NB4 (cell line): ENCODE results near the gene PRSS48.

Source experiments
- MYC ChIP-seq: IDR thresholded peaks from 2 replicates; pipeline ENCODE4 v1.6.1; 2011; ENCODE audit warnings: low read depth, low read length
- POLR2A ChIP-seq: IDR thresholded peaks from 2 replicates; pipeline ENCODE4 v1.6.1; 2011; ENCODE audit warnings: mild to moderate bottlenecking; ENCODE audit not compliant: insufficient read length; ENCODE audit errors: extremely low read depth
- TF ChIP-seq, protein P1 (sequence below): IDR thresholded peaks from one replicate; pipeline ENCODE4 v1.5.1; 2012; ENCODE audit warnings: low read depth, low read length
- TF ChIP-seq, protein P2 (sequence below): IDR thresholded peaks from 2 replicates; pipeline ENCODE4 v1.6.1; 2011; ENCODE audit warnings: low read depth, low read length

DNA sequence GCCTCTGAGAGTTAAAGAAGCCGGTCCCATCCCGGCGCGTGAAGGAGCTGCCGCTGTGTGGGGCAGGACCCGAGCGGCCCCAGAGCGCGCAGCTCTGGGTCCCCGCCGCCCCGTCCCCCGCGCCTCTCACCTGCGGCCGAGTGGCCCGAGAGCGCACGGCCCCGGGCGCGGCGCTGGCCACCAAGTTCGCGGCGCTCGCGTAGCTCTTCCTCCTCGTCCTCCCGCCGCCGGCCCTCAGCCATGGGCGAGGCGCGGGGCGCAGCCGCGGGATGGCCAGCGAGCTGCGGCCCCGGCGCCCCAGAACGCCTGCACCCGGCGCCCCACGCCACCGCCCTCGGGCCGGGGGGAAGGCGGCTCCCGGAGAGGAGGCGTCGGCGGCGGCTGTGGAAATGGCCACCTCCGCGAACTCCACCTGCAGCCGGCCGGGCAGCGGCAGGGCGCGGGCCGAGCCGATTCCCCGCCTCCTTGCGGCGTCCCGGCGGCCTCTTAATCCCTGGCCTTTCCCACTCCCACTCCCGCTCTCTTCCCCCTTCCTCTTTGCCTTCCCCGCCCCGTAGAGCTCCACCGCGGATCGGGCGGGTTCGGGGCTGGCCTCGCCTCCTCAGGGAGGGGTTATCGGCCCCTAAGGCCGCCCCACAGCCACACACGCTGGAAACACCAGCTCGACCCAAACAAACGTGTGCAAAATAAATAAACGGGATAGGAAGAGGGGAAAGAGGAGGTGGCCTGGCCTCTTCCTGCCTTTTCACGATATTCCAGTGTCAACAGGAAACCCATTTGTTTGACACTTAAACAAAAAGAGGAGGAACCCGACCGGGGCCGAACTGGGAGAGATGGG lies 48.4 kb downstream of the PRSS48 start, which contains the start of gene SH3D19:
- no peak for TF ChIP-seq POLR2A
- TF ChIP-seq, protein P1, sequence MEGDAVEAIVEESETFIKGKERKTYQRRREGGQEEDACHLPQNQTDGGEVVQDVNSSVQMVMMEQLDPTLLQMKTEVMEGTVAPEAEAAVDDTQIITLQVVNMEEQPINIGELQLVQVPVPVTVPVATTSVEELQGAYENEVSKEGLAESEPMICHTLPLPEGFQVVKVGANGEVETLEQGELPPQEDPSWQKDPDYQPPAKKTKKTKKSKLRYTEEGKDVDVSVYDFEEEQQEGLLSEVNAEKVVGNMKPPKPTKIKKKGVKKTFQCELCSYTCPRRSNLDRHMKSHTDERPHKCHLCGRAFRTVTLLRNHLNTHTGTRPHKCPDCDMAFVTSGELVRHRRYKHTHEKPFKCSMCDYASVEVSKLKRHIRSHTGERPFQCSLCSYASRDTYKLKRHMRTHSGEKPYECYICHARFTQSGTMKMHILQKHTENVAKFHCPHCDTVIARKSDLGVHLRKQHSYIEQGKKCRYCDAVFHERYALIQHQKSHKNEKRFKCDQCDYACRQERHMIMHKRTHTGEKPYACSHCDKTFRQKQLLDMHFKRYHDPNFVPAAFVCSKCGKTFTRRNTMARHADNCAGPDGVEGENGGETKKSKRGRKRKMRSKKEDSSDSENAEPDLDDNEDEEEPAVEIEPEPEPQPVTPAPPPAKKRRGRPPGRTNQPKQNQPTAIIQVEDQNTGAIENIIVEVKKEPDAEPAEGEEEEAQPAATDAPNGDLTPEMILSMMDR: no peak
- TF ChIP-seq, protein P2, sequence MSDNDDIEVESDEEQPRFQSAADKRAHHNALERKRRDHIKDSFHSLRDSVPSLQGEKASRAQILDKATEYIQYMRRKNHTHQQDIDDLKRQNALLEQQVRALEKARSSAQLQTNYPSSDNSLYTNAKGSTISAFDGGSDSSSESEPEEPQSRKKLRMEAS: no peak
- no peak for TF ChIP-seq MYC
